Measurements from ENCODE around the gene DIP2C.
"Not testable (repeated sequence)": the region's sequence is repeated elsewhere in the genome, so short reads cannot be mapped to it uniquely, and the experiment has no call there.

Gene DIP2C

GRCh38 chr10:697097-697875 lies 7.8 kb upstream of the DIP2C start:
- DNase-seq = no peak

- DNase-seq = no peak
These were observed 5.9 kb upstream of the DIP2C start for GRCh38 chr10:695396-695795.

- no peak for DNase-seq
These were observed 4.0 kb upstream of the DIP2C start for GRCh38 chr10:693506-693905.

GRCh38 chr10:692682-693351 lies 3.3 kb upstream of the DIP2C start:
- no peak for DNase-seq

- no peak for DNase-seq
These were observed 1.7 kb upstream of the DIP2C start for GRCh38 chr10:691216-691615.

- no peak for DNase-seq
These were observed 1.1 kb upstream of the DIP2C start for GRCh38 chr10:690372-691161.

GRCh38 chr10:689121-689451 lies 382 bp downstream of the DIP2C start:
- DNase-seq = no peak

- no peak for DNase-seq
These were observed 952 bp downstream of the DIP2C start for GRCh38 chr10:688312-689120.

- no peak for DNase-seq
These were observed 1.7 kb downstream of the DIP2C start for GRCh38 chr10:687583-688311.

- no peak for DNase-seq
These were observed 3.1 kb downstream of the DIP2C start for GRCh38 chr10:686155-686931.

- no peak for DNase-seq
These were observed 3.9 kb downstream of the DIP2C start for GRCh38 chr10:685613-686012.

GRCh38 chr10:683448-684071 lies 5.9 kb downstream of the DIP2C start:
- DNase-seq = no peak

GRCh38 chr10:682931-683447 lies 6.5 kb downstream of the DIP2C start:
- no peak for DNase-seq

GRCh38 chr10:681670-682318 lies 7.7 kb downstream of the DIP2C start:
- no peak for DNase-seq

- no peak for DNase-seq
These were observed 8.7 kb downstream of the DIP2C start for GRCh38 chr10:680745-681144.

- DNase-seq = no peak
These were observed 9.3 kb downstream of the DIP2C start for GRCh38 chr10:680146-680545.

GRCh38 chr10:679556-679955 lies 9.9 kb downstream of the DIP2C start:
- no peak for DNase-seq

- not testable (repeated sequence) for DNase-seq
These were observed 10.8 kb downstream of the DIP2C start for GRCh38 chr10:678662-679005.

GRCh38 chr10:677750-678661 lies 11.5 kb downstream of the DIP2C start:
- DNase-seq = no peak
